Sigmoid colon (tissue), 4 donors: ENCODE data around the gene CCNY.

ENCODE experiments used
- CTCF ChIP-seq, 4 experiments: fragments of 450-650 bp in 3 of 4; fragments of 200-600 bp in 1 of 4; IDR thresholded peaks; one replicate each; pipeline ENCODE4 v1.5.1; 2016 to 2019; ENCODE audit warnings: antibody characterized with exemption in 4 of 4, mild to moderate bottlenecking in 3 of 4, moderate library complexity in 2 of 4
- EP300 ChIP-seq, 4 donors: sonication (generic); formaldehyde crosslinking; IDR thresholded peaks; one replicate each; pipeline ENCODE4 v1.6.1; 2017; ENCODE audit warnings: antibody characterized with exemption in 4 of 4
- POLR2A ChIP-seq, 2 donors: fragments of 450-650 bp; IDR thresholded peaks; one replicate each; pipeline ENCODE4 v1.6.1; 2016; ENCODE audit warnings: antibody characterized with exemption in 2 of 2, mild to moderate bottlenecking in 2 of 2, moderate library complexity in 2 of 2

- TF ChIP-seq EP300 (IDR thresholded peaks at IDR 0.05) (no peak), CTCF (IDR thresholded peaks at IDR 0.05) (no peak), POLR2A (IDR thresholded peaks at IDR 0.05) (no peak)
These were observed 151.2 kb downstream of the CCNY start for GRCh38 chr10:35487336-35488034.
